Measurements from ENCODE around the gene BCL6B. TPM values are rescaled to one million over a fixed set of nuclear protein-coding genes. Genes with fewer than 3 reads are reported as not detected.

Gene BCL6B
- total and polyA plus RNA-seq, 2 experiments from 2014 or later = 3.3 to 4.5 TPM

GRCh38 chr17:7014995-7015958 is 7.6 kb upstream of the BCL6B start (continued):
- TF ChIP-seq STAT1 (IDR thresholded peaks at IDR 0.05; ENCODE audit: unreplicated experiment) (no peak), ETS1 (IDR thresholded peaks at IDR 0.05) (no peak), EZH2phosphoT487 (IDR thresholded peaks at IDR 0.05; ENCODE audit: unreplicated experiment) (no peak)

- Histone ChIP-seq H3K4me1 (ENCODE audit: insufficient read depth) (peaks cover 40% of the 10 kb centered on the region), H3K4me2 (no peak overlapping the region), H3K27me3 (ENCODE audit: insufficient read depth) (peaks cover 21% of the 10 kb centered on the region), H3F3A (replicated peaks; ENCODE audit: low read depth) (peaks cover 15% of the 10 kb centered on the region), H3K4me3 (no peak overlapping the region), H3K9me2 (ENCODE audit: insufficient read depth) (no peaks in the 10 kb centered on the region), H3K27ac (ENCODE audit: low read depth) (no peak overlapping the region), H3K36me3 (ENCODE audit: insufficient read depth) (no peaks in the 10 kb centered on the region), H4K20me1 (replicated peaks; ENCODE audit: insufficient read depth) (peaks cover 6% of the 10 kb centered on the region; the same call in 1 of the 2 replicates), H3K79me2 (replicated peaks; ENCODE audit: insufficient read depth) (peaks cover 13% of the 10 kb centered on the region), H2AFZ (no peak overlapping the region)
- DNase-seq (ENCODE audit: low spot score) = no peak
- H3K36me3 Mint-ChIP-seq (ENCODE audit: low read depth) = peaks cover 17% of the 10 kb centered on the region
- H3K27me3 Mint-ChIP-seq (ENCODE audit: insufficient read depth, low read depth, poor library complexity) = peaks cover 32% of the 10 kb centered on the region
- peak overlapping the region; percentile 84; the same call in 1 of the 3 replicates for H3K4me3 Mint-ChIP-seq
- H3K9me3 Mint-ChIP-seq = no peaks in the 10 kb centered on the region; the same call in 2 of the 3 replicates
- no peak for ATAC-seq
- TF ChIP-seq EZH2phosphoT487 (IDR thresholded peaks at IDR 0.05; ENCODE audit: unreplicated experiment) (no peak), CREB1 (CRISPR knock-in tag; IDR thresholded peaks at IDR 0.05; ENCODE audit: low read depth) (no peak), NANOG (IDR thresholded peaks at IDR 0.05; ENCODE audit: borderline replicate concordance) (no peak), STAT1 (IDR thresholded peaks at IDR 0.05; ENCODE audit: unreplicated experiment) (no peak), CTCF (conservative IDR thresholded peaks at IDR 0.05; ENCODE audit: low read depth in 2 of 2) (no peak), POLR2AphosphoS5 (IDR thresholded peaks at IDR 0.05; ENCODE audit: low read depth) (no peak), JUNB (IDR thresholded peaks at IDR 0.05; ENCODE audit: unreplicated experiment) (no peak)
- H3K4me1 Mint-ChIP-seq = peaks cover 53% of the 10 kb centered on the region
- H3K27ac Mint-ChIP-seq = no peak overlapping the region
These were observed 6.4 kb upstream of the BCL6B start for GRCh38 chr17:7016418-7016817.

All from GM23338 (cell line).